Measurements from ENCODE around the gene SLAMF9. TPM values are rescaled to one million over a fixed set of nuclear protein-coding genes. Genes with fewer than 3 reads are reported as not detected.

The SLAMF9 gene
- total RNA-seq, 1 experiment from 2014 or later: not detected

DNA sequence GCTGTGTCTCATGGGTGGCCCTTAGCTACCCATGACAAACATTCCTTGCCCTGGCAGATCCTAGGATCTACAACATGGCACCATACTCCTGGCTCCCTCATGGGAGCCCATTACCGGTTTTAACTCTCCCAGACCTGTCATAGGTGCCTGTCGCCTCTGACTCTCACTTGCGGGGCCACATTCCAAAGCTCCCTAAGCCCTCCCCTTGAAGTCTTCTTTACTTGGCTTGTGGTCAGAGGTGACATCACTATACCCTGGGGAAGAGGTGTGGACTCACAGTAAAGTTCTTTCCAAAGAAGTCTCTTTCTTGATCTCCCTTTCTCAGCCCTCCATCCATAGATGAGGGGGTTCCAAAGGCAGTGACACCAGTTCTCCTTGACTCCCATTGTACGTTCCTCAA is 5.4 kb upstream of the SLAMF9 start:
- H3K36me3 ChIP-seq: peaks cover 23% of the 10 kb centered on the region
- H3K27me3 ChIP-seq: no peaks in the 10 kb centered on the region
- peak; percentile 38 for DNase-seq
- H3K9me3 ChIP-seq: no peaks in the 10 kb centered on the region
- H3K4me3 ChIP-seq: no peak overlapping the region

DNA sequence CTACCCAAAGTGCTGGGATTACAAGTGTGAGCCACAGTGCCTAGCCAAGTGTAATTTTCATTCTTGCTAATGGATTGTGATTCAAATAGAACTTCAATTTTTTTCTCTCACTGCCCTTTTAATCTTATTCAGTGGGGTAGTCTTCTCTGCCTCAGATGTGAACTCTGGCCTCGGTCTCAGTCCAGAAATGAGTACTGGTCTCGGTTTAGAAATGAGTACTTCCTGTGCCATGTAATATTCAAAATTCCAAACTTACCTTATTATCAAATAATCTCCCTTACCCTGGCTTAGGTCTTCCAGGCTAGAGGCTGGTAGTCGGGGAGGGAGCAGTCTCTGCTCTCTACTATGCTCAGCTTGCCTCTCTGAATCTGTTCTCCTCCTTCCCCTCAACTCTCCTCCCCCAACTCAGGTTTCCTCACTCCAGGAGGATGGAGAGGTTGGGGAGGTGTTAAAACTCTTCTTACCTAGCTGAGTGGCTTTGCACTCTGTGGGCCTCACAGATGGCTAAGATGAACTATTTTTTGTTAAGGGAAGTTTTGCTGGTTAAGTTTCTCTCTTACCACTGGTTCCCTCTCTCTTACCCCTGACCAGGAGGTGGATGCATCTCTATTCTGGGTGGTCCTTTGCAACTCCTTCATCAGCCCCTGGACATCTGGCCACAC is 4.8 kb upstream of the SLAMF9 start:
- no peak for DNase-seq
- H3K4me3 ChIP-seq: no peak overlapping the region
- H3K36me3 ChIP-seq: peaks cover 17% of the 10 kb centered on the region
- H3K9me3 ChIP-seq: no peaks in the 10 kb centered on the region
- H3K27me3 ChIP-seq: no peaks in the 10 kb centered on the region

GRCh38 chr1:159957824-159958268 is 3.8 kb upstream of the SLAMF9 start:
- DNase-seq: peak; percentile 40
- H3K4me3 ChIP-seq: no peak overlapping the region
- no peaks in the 10 kb centered on the region for H3K9me3 ChIP-seq
- H3K27me3 ChIP-seq: no peaks in the 10 kb centered on the region
- peaks cover 6% of the 10 kb centered on the region; the same call in 1 of the 2 replicates for H3K36me3 ChIP-seq

- no peak overlapping the region for H3K4me3 ChIP-seq
- no peaks in the 10 kb centered on the region for H3K36me3 ChIP-seq
- DNase-seq: no peak
- H3K9me3 ChIP-seq: no peaks in the 10 kb centered on the region
- no peaks in the 10 kb centered on the region for H3K27me3 ChIP-seq
Measured at GRCh38 chr1:159955456-159955855, 1.4 kb upstream of the SLAMF9 start.

DNA sequence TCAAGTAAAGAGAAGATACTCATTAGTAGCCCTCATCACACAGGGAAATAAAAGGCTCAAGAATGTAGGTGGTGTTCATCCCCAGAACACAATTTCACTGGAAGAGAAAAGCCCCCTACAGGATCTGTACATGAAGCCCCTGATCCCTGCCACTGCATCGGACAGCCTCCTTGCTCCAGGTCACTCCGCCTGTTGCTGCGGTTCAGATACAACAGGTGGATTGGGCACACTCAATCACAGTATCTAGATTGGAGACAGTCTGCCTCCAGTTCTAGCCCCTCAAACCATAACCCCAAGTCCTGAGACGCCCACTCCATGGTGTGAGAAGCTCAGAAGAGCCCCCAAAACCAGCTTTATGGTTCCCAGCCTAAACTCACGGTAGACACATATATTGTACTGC is 1.1 kb downstream of the SLAMF9 start:
- no peak overlapping the region for H3K4me3 ChIP-seq
- no peaks in the 10 kb centered on the region for H3K27me3 ChIP-seq
- no peaks in the 10 kb centered on the region for H3K9me3 ChIP-seq
- no peaks in the 10 kb centered on the region for H3K36me3 ChIP-seq
- DNase-seq: no peak

- no peak overlapping the region for H3K4me3 ChIP-seq
- no peaks in the 10 kb centered on the region for H3K9me3 ChIP-seq
- H3K27me3 ChIP-seq: no peaks in the 10 kb centered on the region
- no peak for DNase-seq
- no peaks in the 10 kb centered on the region for H3K36me3 ChIP-seq
Measured at GRCh38 chr1:159951551-159951950, 2.5 kb downstream of the SLAMF9 start.

GRCh38 chr1:159951016-159951415 is 3.0 kb downstream of the SLAMF9 start:
- no peaks in the 10 kb centered on the region for H3K9me3 ChIP-seq
- H3K36me3 ChIP-seq: no peaks in the 10 kb centered on the region
- DNase-seq: no peak
- no peaks in the 10 kb centered on the region for H3K27me3 ChIP-seq
- H3K4me3 ChIP-seq: no peak overlapping the region

DNA sequence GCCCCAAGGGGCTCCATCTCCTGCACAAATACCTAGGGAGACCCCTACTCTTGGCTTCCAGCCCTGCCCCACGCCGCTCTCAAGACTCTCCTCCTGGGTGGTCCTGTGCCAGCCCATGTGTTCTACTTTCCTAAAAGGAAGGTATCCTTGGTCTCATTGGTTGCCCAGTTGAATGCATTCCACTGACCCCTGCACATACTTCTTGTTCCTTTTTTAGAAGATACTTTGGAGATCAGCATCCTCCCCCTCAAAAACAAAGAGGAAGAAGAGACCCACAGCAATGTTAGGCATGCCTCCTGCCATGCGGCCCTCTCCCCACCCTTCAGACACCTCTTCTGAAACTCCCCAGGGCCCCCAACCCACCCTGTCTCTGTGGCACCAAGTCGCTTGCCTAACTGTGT is 4.1 kb downstream of the SLAMF9 start:
- no peaks in the 10 kb centered on the region for H3K9me3 ChIP-seq
- no peak overlapping the region for H3K4me3 ChIP-seq
- 0 out of 2 replicates have a peak, but pooled peaks cover 7% of the 10 kb centered on the region for H3K27me3 ChIP-seq
- no peak for DNase-seq
- H3K36me3 ChIP-seq: no peaks in the 10 kb centered on the region

DNA sequence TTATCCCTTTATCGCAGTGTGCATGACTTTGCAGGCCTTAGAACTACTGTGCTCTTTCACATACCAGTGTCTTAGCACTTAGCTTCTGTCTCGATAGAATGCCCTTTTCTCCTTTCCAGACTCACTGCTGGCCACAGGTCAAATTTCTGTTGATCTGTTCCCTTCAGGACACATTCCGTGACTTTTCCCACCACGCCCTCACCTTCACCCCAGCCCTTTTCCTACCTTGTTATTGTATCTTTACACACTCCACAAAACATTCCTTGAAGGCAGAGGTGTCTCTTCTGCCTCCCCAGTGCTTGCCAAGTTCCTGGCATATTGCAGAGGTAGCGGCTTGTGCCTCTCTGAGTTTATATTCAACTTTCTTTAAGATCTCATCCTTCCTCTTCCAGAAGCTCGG is 4.9 kb downstream of the SLAMF9 start:
- H3K4me3 ChIP-seq: no peak overlapping the region
- H3K36me3 ChIP-seq: no peaks in the 10 kb centered on the region
- H3K9me3 ChIP-seq: no peaks in the 10 kb centered on the region
- H3K27me3 ChIP-seq: 0 out of 2 replicates have a peak, but pooled peaks cover 7% of the 10 kb centered on the region
- DNase-seq: no peak

DNA sequence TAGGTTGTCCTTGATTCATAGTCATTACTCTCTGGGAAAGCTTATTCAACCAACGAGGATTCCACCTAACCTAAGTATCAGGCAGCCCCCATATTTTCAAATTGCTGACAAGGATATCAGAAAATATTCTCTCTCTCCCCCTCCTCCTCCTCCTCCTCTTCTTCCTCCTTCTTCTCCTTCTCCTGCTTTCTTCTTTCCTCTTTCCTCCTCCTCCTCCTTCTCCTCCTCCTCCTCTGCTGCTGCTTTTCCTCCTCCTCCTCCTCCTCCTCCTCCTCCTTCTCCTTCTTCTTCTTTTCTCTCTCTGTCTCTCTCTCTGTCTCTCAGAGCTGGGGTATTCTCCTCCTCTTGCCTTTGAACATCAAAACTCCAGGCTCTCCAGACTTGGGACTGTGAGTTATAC is 6.1 kb downstream of the SLAMF9 start:
- Histone ChIP-seq H3K9me3 (no peaks in the 10 kb centered on the region), H3K27me3 (0 out of 2 replicates have a peak, but pooled peaks cover 7% of the 10 kb centered on the region), H3K36me3 (no peaks in the 10 kb centered on the region), H3K4me3 (no peak overlapping the region)
- DNase-seq: no peak

- no peak for DNase-seq
- H3K4me3 ChIP-seq: no peak overlapping the region
- H3K36me3 ChIP-seq: no peaks in the 10 kb centered on the region
- no peaks in the 10 kb centered on the region for H3K9me3 ChIP-seq
- 0 out of 2 replicates have a peak, but pooled peaks cover 7% of the 10 kb centered on the region for H3K27me3 ChIP-seq
Measured at GRCh38 chr1:159946242-159947187, 7.5 kb downstream of the SLAMF9 start.

- no peaks in the 10 kb centered on the region for H3K36me3 ChIP-seq
- no peak for DNase-seq
- H3K9me3 ChIP-seq: no peaks in the 10 kb centered on the region
- H3K27me3 ChIP-seq: 0 out of 2 replicates have a peak, but pooled peaks cover 7% of the 10 kb centered on the region
- no peak within 1 kb of the TSS for H3K4me3 ChIP-seq
Measured at GRCh38 chr1:159945483-159946241, 8.4 kb downstream of the SLAMF9 start, which contains the start of gene IGSF9. Gene IGSF9 (minus strand): TSS chr1:159945613. CDS start chr1:159943454, 2,159 bp downstream.

- Histone ChIP-seq H3K9me3 (no peaks in the 10 kb centered on the region), H3K27me3 (0 out of 2 replicates have a peak, but pooled peaks cover 7% of the 10 kb centered on the region), H3K4me3 (no peak overlapping the region), H3K36me3 (no peaks in the 10 kb centered on the region)
- DNase-seq: no peak
Measured at GRCh38 chr1:159944623-159945455, 9.2 kb downstream of the SLAMF9 start.

GRCh38 chr1:159943908-159944622 is 10.0 kb downstream of the SLAMF9 start:
- H3K27me3 ChIP-seq: 0 out of 2 replicates have a peak, but pooled peaks cover 7% of the 10 kb centered on the region
- H3K36me3 ChIP-seq: no peaks in the 10 kb centered on the region

GRCh38 chr1:159943278-159943640 is 10.8 kb downstream of the SLAMF9 start:
- Histone ChIP-seq H3K9me3 (no peaks in the 10 kb centered on the region), H3K36me3 (no peaks in the 10 kb centered on the region), H3K4me3 (no peak overlapping the region), H3K27me3 (0 out of 2 replicates have a peak, but pooled peaks cover 7% of the 10 kb centered on the region)
- DNase-seq: no peak

More at GRCh38 chr1:159943908-159944622, 10.0 kb downstream of the SLAMF9 start:
- no peak overlapping the region for H3K4me3 ChIP-seq
- DNase-seq: no peak
- H3K9me3 ChIP-seq: no peaks in the 10 kb centered on the region
